GM21360 (cell line): ENCODE measurements around the gene LRFN2.

Experiments
- ATAC-seq: cut with Tn5 transposase; IDR thresholded peaks from one replicate; pipeline ENCODE4 v1.9.1; 2021; ENCODE audit warnings: mild to moderate bottlenecking, moderate library complexity; ENCODE audit not compliant: unreplicated experiment

LRFN2 gene

DNA sequence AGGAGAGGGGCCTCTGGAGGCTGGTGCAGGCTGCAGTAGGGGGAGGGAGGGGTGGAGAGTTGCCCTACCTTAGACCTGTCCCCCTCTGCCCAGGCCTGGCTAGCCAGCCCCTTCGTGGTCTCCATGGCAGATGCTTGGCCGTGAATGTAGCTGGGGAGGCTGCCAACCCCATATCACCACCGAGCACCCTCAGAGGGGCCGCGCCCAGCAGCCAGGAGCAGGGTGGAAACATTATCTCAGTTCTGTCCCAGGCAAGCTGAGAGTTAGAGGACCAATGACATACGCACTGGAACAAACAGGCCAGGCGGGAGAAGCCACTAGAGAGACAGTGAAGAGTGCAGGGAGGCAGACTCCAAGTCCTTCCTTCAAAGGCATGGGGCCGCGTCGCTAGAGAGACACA is 66.5 kb downstream of the LRFN2 start:
- ATAC-seq = no peak

DNA sequence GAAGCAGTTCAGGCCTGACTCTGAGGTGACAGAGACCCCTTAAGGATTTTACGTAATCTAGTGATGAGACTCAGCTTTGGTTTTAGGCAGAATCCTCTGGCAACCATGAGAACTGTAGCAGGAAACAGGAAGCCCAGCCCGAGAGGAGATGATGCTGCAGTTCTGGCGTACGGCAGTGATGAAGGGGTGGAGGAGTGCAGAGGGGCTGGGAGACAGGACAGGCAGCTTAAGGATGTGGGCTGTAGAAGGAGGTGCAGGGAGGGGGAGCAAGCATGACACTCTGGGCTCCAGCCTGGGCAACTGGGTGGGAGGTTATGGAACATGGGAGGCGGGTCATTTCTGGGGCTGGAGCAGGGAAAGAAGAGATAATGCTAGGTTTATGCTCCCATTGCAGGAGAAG is 67.1 kb downstream of the LRFN2 start:
- ATAC-seq = no peak

DNA sequence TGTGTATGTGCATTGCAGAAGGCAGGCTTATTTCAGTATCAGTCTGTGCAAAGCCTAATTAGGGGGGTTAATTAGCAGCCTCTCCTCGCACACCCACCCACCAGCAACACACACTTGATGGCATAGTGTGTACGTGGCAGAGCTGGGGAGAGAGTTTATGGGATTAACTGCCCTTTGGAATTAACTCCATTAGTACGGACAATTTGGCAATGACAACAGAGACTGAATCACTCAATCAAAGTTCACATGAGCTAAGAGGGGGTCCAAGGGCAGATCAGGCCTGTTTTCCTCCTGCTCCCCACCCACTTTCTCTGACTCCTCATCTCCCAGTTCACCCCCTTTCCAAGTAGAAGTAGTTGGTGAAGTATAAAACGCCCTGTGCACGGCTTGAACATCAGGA is 69.5 kb downstream of the LRFN2 start:
- no peak for ATAC-seq

DNA sequence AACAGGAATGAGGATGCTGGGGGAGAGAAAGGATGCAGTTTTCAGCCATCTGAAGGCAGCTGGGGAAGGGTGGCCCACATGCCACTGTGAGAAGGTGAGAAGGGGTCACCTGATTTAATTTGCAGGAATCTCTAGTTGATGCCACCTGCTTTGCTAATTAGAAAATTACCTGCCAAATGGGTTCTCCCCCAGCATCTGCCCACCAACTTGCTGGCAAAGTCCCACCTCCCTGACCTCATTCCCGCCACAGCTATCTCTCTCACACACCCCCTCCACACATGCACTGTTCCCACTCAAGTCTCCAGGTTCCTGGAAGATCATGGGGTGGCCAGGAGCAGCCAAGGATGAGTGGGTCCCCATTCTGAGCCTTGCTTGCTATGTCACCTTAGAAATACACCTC is 70.7 kb downstream of the LRFN2 start:
- ATAC-seq = no peak

DNA sequence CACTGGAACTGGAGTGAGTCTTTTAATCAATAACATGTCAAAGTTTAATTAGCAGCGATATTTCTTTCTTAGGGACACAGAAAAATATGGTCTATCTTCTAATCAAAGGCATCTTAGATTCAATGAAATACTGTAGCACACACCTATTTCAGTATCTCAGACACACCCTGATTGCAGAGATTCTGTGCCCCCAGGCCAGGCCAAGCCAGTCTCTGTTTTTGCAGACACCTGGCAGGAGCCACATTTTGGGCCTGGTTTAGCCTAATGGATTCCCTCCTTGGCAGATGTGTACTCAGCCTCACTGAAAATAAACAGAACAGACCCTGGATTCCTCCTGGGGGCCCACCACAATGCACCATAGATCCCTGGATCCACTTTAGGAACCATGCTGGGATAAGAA is 74.8 kb downstream of the LRFN2 start:
- no peak for ATAC-seq

GRCh38 chr6:40511884-40512283 is 75.3 kb downstream of the LRFN2 start:
- ATAC-seq = no peak

DNA sequence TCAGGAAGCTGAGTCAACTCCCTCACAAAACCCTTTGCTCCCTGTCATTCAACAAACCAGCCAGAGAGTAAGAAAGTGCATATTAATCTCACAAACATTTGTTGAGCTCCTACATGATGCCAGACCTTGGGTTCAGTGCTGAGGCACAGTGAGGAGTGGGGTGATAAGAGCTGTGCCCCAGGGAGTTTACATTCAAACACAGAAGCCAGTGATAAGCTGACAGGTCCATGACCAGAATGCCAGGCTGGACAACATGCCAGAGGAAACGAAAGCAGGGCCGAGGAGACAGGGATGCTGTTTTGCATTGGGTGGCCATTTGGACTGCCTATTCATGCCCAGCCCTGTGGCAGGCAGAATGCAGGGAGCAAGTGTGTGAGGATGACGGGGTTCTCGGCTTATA is 76.7 kb downstream of the LRFN2 start:
- no peak for ATAC-seq

DNA sequence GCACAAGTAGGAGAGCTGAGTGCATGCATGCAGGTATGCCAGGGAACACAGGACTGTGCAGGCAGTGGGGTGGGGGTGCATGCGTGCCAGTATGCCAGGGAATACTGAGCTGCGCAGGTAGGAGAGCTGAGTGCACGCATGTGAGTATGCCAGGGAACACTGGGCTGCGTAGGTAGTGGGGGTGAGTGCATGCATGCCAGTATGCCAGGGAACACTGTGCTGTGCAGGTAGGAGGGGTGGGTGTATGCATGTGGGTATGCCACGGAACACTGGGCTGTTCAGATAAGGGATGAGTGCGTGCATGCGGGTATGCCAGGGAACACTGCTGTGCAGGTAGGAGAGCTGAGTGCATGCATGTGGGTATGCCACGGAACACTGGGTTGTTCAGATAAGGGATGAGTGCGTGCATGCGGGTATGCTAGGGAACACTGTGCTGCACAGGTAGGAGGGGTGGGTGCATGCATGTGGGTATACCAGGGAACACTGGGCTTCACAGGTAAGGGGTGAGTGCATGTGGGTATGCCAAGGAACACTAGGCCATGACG is 77.4 kb downstream of the LRFN2 start:
- ATAC-seq = no peak

DNA sequence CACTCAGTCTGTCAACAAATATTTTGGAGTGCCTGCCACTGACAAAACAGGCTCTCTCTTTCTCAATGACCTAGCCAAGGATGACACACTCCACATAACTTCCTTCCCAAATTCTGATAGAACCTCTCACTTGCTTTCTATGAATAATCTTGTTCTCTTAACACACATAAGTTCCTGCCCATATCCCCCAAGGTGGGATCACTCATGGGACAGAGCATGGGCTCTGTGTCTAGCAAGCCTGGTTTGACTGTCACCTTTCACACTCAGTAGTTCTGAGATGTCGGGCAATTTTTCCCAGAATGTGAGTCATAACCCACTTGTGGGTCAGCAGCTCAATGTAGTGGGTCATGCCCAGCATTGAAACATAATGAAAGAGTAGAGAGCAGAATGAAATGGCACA is 78.1 kb downstream of the LRFN2 start:
- ATAC-seq = no peak

- no peak for ATAC-seq
Measured at GRCh38 chr6:40506954-40507353, 80.2 kb downstream of the LRFN2 start.

- no peak for ATAC-seq
Measured at GRCh38 chr6:40505191-40505810, 81.9 kb downstream of the LRFN2 start.

- ATAC-seq = no peak
Measured at GRCh38 chr6:40504274-40504673, 82.9 kb downstream of the LRFN2 start.

GRCh38 chr6:40500227-40500626 is 86.9 kb downstream of the LRFN2 start:
- no peak for ATAC-seq

DNA sequence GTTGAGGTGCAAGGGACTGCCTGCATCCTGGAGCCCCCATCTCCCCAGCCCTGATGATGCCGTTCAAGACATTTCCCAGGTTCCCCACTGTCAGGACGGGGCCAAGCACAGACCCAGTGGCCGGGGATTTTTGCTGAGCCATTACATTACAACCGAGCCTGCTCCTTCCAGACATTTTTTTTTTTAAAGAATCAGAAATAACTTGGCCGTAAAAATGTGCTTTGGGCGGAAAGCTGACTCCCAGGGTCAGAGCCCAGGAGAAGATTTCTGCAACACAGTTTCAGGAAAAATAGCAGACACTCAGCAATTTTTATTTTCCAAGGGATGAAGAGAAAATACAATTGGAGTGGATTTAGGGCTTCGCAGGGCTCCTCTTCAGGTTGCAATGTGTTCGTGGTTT is 87.9 kb downstream of the LRFN2 start:
- ATAC-seq = no peak

DNA sequence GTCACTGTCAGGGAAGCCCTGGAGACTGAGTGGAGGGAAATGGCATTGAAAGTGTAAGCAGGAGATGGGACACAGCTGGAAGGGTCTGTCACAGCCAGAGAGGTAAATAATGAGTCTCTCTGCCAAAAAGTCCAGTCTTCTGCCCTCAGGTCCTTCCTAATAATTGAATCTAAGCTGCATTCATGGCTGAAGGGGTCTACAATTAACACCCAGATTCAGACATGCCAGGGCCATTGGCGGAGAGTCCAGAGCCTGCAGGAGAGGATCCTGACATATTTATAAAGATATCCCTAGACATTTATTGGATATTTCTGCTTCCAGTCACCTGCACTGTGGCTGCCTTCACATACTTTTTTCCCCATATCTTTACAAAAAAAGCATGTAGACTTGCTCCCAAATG is 89.0 kb downstream of the LRFN2 start:
- no peak for ATAC-seq

DNA sequence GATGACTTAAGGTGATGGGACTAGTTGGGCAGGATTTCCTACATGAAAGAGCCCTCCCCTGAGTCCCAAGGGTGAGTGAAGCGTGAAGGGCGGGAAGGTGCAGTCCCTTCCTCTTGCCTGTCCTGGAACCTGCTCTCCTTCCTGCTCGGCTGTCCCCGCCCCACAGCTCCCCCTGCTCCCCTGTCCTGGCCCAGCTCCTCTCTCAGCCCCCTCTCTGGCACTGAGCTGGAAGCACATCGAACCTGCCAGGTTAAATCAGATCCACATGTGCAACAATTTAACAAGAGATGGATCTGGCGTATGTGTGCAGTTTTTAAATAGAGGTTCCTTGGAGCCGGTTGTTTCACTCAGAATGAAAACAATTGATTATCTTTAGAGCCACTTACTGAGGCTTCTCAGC is 95.0 kb downstream of the LRFN2 start:
- ATAC-seq = no peak

GRCh38 chr6:40490508-40490907 is 96.7 kb downstream of the LRFN2 start:
- no peak for ATAC-seq

DNA sequence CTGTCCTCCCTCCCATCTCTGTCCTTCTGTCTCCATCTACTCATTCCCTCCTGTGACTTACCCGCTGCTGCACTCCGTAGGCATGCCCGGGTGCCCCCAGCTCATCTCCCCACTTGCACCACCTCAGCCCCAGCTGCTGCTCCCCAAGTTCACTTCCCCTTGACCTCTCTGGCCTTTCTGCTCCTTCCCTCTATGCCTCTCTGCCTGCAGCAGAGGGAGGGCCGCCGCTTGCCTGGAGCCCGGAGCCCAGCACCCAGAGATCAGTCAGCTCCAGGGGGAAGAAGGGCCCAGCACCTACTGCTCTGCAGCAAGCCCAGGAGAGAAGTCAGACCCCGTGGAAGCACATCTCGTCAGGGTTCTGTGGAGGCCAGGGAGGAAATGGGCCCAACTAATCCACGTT is 97.4 kb downstream of the LRFN2 start:
- ATAC-seq = no peak

GRCh38 chr6:40486576-40486975 is 100.6 kb downstream of the LRFN2 start:
- ATAC-seq = no peak

GRCh38 chr6:40485795-40486194 is 101.4 kb downstream of the LRFN2 start:
- no peak for ATAC-seq

DNA sequence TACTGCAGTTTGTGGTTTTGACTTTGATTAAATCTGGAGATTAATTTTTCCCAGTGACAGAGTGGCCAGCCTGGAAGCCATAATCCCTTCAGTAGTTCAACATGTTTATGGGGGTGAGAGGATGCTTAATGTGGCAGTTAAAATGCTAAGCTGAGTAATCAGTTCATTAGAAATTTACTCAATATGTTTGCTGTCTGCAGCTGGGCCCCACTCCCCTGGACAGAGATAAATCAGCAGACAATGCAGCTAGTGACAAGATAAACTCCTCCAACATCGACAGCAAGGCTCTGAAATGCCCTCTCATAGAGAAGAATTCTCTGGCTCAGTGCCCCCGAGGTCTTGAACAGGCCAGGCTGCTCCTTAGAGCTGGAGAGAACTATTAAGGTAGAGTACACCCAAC is 101.9 kb downstream of the LRFN2 start:
- no peak for ATAC-seq

GRCh38 chr6:40484066-40484465 is 103.1 kb downstream of the LRFN2 start:
- no peak for ATAC-seq

DNA sequence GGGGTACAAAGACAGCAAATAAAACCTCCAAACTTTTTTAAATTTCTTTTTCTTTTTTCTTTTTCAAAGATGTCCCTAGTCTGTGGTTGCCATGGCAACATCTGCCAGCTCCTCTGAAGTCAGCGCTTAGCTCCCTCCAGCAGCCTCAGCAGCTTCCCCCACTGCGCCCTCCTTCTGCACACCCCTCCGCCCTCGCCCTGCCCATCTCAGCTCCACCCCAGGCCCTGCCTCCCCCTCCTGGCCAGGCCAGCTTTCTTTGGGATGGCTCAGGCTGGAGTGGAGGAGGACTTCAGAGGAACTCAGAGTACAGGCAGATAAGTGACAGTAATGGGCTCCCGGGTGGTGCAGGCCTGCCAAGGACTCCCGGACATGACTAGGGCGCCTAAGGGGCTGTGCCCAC is 104.6 kb downstream of the LRFN2 start:
- no peak for ATAC-seq
